B cell (primary cell): ENCODE results near the gene RPL13A. TPM values are rescaled to one million over a fixed set of nuclear protein-coding genes. Genes with fewer than 3 reads are reported as not detected.

ENCODE experiments used
- ATAC-seq: fragments of 200-7000 bp; cut with Tn5 transposase; one replicate; pipeline ENCODE4 v1.10.0; 2021; ENCODE audit warnings: low read depth, mild to moderate bottlenecking, moderate number of reproducible peaks, moderate library complexity
- CTCF ChIA-PET: fragments of 350-600 bp; sonication (Branson Sonifier 250); formaldehyde crosslinking; loops from one replicate; lab custom pipeline; 2021; ENCODE audit warnings: antibody characterized with exemption, inconsistent platforms; lab: Charles Lee
- POLR2A ChIA-PET: fragments of 350-600 bp; sonication (Branson Sonifier 250); formaldehyde crosslinking; loops from one replicate; lab custom pipeline; 2021; ENCODE audit warnings: antibody characterized with exemption; lab: Charles Lee
- DNase-seq: peaks from one replicate; pipeline ENCODE4 v3.0.0; 2013
- H2AFZ ChIP-seq: 2 replicates; pipeline ENCODE4 v1.6.1; 2012; ENCODE audit warnings: mild to moderate bottlenecking, low read depth, low read length; ENCODE audit not compliant: insufficient read depth, poor library complexity, severe bottlenecking
- H3K27ac ChIP-seq, 2 donors: 1 replicate in 1 of 2; 2 replicates in 1 of 2; pipeline ENCODE4 v1.5.1; 2012 to 2013; ENCODE audit warnings: low read length in 2 of 2, mild to moderate bottlenecking in 2 of 2, moderate library complexity in 1 of 2
- H3K27me3 ChIP-seq, 4 experiments: fragments of 200-600 bp in 1 of 4; sonication (generic) in 1 of 4; replicated peaks in 1 of 4; 1 replicate in 2 of 4; 2 replicates in 2 of 4; pipeline versions ENCODE4 v1.6.1 to v1.7.0; 2013 to 2016; ENCODE audit warnings: low read length in 3 of 4, mild to moderate bottlenecking in 2 of 4, mixed read lengths in 1 of 4, moderate library complexity in 1 of 4; ENCODE audit not compliant: insufficient read depth in 4 of 4, control insufficient read depth in 3 of 4; ENCODE audit errors: control extremely low read depth in 1 of 4
- H3K36me3 ChIP-seq, 2 experiments: replicated peaks in 1 of 2; 1 replicate in 1 of 2; 2 replicates in 1 of 2; pipeline versions ENCODE4 v1.6.1 to v1.7.1; 2013; ENCODE audit warnings: low read length in 1 of 2; ENCODE audit not compliant: insufficient read depth in 2 of 2, control insufficient read depth in 1 of 2; ENCODE audit errors: control extremely low read depth in 1 of 2, extremely low read depth in 1 of 2
- H3K4me1 ChIP-seq, 2 donors: fragments of 200-600 bp in 1 of 2; sonication (generic) in 1 of 2; 1 replicate in 1 of 2; 2 replicates in 1 of 2; pipeline versions ENCODE4 v1.5.1 to v1.6.1; 2013 to 2017; ENCODE audit warnings: low read length in 2 of 2; ENCODE audit not compliant: control insufficient read depth in 2 of 2, insufficient read depth in 2 of 2
- H3K4me2 ChIP-seq: replicated peaks from 2 replicates; pipeline ENCODE3; 2012; ENCODE audit warnings: mild to moderate bottlenecking, low read depth, low read length; ENCODE audit not compliant: poor library complexity, severe bottlenecking
- H3K4me3 ChIP-seq, 5 experiments: fragments of 200-600 bp in 1 of 5; sonication (generic) in 1 of 5; 1 replicate in 3 of 5; 2 replicates in 2 of 5; pipeline versions ENCODE4 v1.5.1 to v1.7.0; 2011 to 2016; ENCODE audit warnings: low read length in 4 of 5, mild to moderate bottlenecking in 4 of 5, low read depth in 2 of 5, control low read depth in 1 of 5, moderate library complexity in 1 of 5; ENCODE audit not compliant: insufficient read depth in 1 of 5; ENCODE audit errors: control extremely low read depth in 1 of 5, extremely low read depth in 1 of 5
- H3K79me2 ChIP-seq: fragments of 200-600 bp; sonication (generic); one replicate; pipeline ENCODE4 v1.6.0; 2016; ENCODE audit warnings: low read length; ENCODE audit not compliant: control insufficient read depth, insufficient read depth
- H3K9ac ChIP-seq: fragments of 200-600 bp; sonication (generic); 2 replicates; pipeline ENCODE4 v1.6.1; 2017; ENCODE audit warnings: mild to moderate bottlenecking, low read length, moderate library complexity
- H3K9me3 ChIP-seq, 3 donors: one replicate each; pipeline versions ENCODE4 v1.6.1 to v1.7.1; 2013; ENCODE audit warnings: low read length in 2 of 3; ENCODE audit not compliant: control insufficient read depth in 2 of 3, insufficient read depth in 1 of 3; ENCODE audit errors: control extremely low read depth in 1 of 3
- H4K20me1 ChIP-seq: 2 replicates; pipeline ENCODE4 v1.6.0; 2012; ENCODE audit warnings: mild to moderate bottlenecking, low read length; ENCODE audit not compliant: insufficient read depth, control insufficient read depth, poor library complexity, severe bottlenecking
- H3K27ac Mint-ChIP-seq: one replicate; pipeline ENCODE4 v1.8.0; 2021; ENCODE audit warnings: mixed read lengths
- H3K27me3 Mint-ChIP-seq: one replicate; pipeline ENCODE4 v1.8.0; 2021; ENCODE audit warnings: mixed read lengths
- H3K4me1 Mint-ChIP-seq: one replicate; pipeline ENCODE4 v1.8.0; 2021; ENCODE audit warnings: mixed read lengths
- H3K4me3 Mint-ChIP-seq: one replicate; pipeline ENCODE4 v1.8.0; 2021; ENCODE audit warnings: mixed read lengths
- H3K9me3 Mint-ChIP-seq: one replicate; pipeline ENCODE4 v1.8.0; 2022; ENCODE audit warnings: mixed read lengths; ENCODE audit not compliant: insufficient read depth
- EZH2 ChIP-seq: IDR thresholded peaks from 2 replicates; pipeline ENCODE4 v1.6.1; 2012; ENCODE audit warnings: borderline replicate concordance, low read depth, mild to moderate bottlenecking, moderate library complexity, low read length; ENCODE audit not compliant: insufficient read depth, poor library complexity, severe bottlenecking
- WGBS: methylation state at CpG from one replicate; pipeline ENCODE4 v1.1.5; 2013; ENCODE audit warnings: missing lambda C conversion rate; ENCODE audit not compliant: insufficient coverage; 5-methylcytosine and 5-hydroxymethylcytosine counted together
- intact Hi-C: fragments of 100-400 bp; cut with micrococcal nuclease; formaldehyde crosslinking; loops from one replicate; pipeline ENCODE4 v1.10.0; 2022
- polyA plus RNA-seq: library from polyadenylated mRNA; depleted of rRNA; stranded (reverse); fragments of >200 nt; gene quantifications from 2 replicates; pipeline ENCODE4 v1.2.3, GENCODE V29; 2012
- total RNA-seq, 2 donors: library from RNA; stranded (reverse); fragments of 120-200 nt in 1 of 2; gene quantifications; 1 replicate in 1 of 2; 2 replicates in 1 of 2; pipeline versions ENCODE4 v1.2.3 to v1.2.4, GENCODE V29; 2013 to 2022
- TF ChIP-seq, protein P1 (sequence below): fragments of 200-600 bp; IDR thresholded peaks from one replicate; pipeline ENCODE4 v1.8.0; 2022; ENCODE audit warnings: antibody characterized with exemption, mild to moderate bottlenecking

The RPL13A gene
- total and polyA plus RNA-seq, 2 donors (not counting 1 experiment from before 2014, with no cell fraction given): 5,457 to 6,298 TPM

DNA sequence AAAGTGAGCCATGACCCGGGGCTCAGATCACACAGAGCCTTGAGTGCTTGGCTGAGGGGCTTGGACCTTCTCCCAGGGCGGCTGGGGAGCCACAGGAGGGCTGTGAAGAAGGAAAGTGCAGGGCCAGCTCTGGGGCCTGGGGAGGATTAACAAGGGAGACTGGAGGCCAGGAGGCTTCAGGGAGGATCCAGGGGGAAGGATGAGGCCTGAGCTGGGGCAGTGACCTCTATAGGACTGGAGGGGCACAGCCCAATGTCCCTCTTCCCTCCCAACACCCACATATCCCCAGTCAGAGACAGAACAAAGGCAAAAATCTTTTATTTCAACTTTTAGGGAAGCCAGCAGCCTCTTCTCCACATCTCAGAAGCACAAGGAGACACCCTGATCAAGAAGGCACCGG is 41.4 kb upstream of the RPL13A start:
- no peak for ATAC-seq
- WGBS: 96% methylated on average over 2 of the region's 3 CpGs
- Mint-ChIP-seq H3K27me3 (peaks cover 12% of the 10 kb centered on the region), H3K4me1 (peaks cover 42% of the 10 kb centered on the region), H3K9me3 (no peaks in the 10 kb centered on the region), H3K4me3 (no peak overlapping the region), H3K27ac (peak overlapping the region; percentile 56)
- H4K20me1 ChIP-seq: peaks cover 21% of the 10 kb centered on the region
- DNase-seq: no peak
- no peak overlapping the region for H3K27ac ChIP-seq
- intact Hi-C loops: no loop called here
- peaks cover 24% of the 10 kb centered on the region for H3K79me2 ChIP-seq
- ChIA-PET CTCF (interaction anchor here (0.7 to 5.1 kb wide), 6 partner anchors 13 to 224 kb away, joined by 3 to 70 read pairs (median 4); partner anchors contain the start of gene FLT3LG), POLR2A (interaction anchor here (0.6 to 1.6 kb wide), 4 partner anchors 23 to 331 kb away, joined by 3 to 7 read pairs (median 3); partner anchors contain the start of gene CD37)
- no peak overlapping the region for H3K9ac ChIP-seq
- peaks cover 0 to 37% of the 10 kb centered on the region in 2 experiments for H3K36me3 ChIP-seq
- no peak for TF ChIP-seq EZH2
- TF ChIP-seq, protein P1, sequence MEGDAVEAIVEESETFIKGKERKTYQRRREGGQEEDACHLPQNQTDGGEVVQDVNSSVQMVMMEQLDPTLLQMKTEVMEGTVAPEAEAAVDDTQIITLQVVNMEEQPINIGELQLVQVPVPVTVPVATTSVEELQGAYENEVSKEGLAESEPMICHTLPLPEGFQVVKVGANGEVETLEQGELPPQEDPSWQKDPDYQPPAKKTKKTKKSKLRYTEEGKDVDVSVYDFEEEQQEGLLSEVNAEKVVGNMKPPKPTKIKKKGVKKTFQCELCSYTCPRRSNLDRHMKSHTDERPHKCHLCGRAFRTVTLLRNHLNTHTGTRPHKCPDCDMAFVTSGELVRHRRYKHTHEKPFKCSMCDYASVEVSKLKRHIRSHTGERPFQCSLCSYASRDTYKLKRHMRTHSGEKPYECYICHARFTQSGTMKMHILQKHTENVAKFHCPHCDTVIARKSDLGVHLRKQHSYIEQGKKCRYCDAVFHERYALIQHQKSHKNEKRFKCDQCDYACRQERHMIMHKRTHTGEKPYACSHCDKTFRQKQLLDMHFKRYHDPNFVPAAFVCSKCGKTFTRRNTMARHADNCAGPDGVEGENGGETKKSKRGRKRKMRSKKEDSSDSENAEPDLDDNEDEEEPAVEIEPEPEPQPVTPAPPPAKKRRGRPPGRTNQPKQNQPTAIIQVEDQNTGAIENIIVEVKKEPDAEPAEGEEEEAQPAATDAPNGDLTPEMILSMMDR: no peak
- peaks cover 0 to 15% (median 12%) of the 10 kb centered on the region in 4 experiments for H3K27me3 ChIP-seq
- no peak overlapping the region for H3K4me2 ChIP-seq
- peaks cover 0 to 11% (median 0%) of the 10 kb centered on the region in 3 donors for H3K9me3 ChIP-seq
- no peak overlapping the region for H2AFZ ChIP-seq
- no peak overlapping the region for H3K4me3 ChIP-seq
- peaks cover 21 to 40% of the 10 kb centered on the region in 2 donors for H3K4me1 ChIP-seq
